GM12878 (cell line): ENCODE results near the gene CCNG1. TPM values are rescaled to one million over a fixed set of nuclear protein-coding genes. Genes with fewer than 3 reads are reported as not detected.

Experiments used
- ATAC-seq: fragments of 200-7000 bp; cut with Tn5 transposase; 3 replicates; pipeline ENCODE4 v1.9.1; 2020; ENCODE audit warnings: mild to moderate bottlenecking, moderate library complexity
- BruUV-seq: library from RNA; stranded (reverse); fragments of 400-500 nt; replicated peaks from 2 replicates; lab custom pipeline; 2021; lab: Mats Ljungman, UMichigan
- CTCF ChIA-PET: fragments of 300-600 bp; sonication (Branson Sonifier 250); formaldehyde crosslinking; extraction: SDS; loops from one replicate; lab custom pipeline; 2021; ENCODE audit warnings: inconsistent platforms; lab: Yijun Ruan, JAX
- POLR2A ChIA-PET: fragments of 350-600 bp; formaldehyde crosslinking; extraction: SDS; loops from one replicate; lab custom pipeline; 2021; ENCODE audit warnings: inconsistent platforms; lab: Charles Lee
- RAD21 ChIA-PET: fragments of 300-600 bp; sonication (Branson Sonifier 250); formaldehyde crosslinking; loops from one replicate; lab custom pipeline; 2023; ENCODE audit warnings: antibody characterized with exemption; ENCODE audit not compliant: unreplicated experiment; lab: Charles Lee
- SMC1A ChIA-PET: fragments of 300-600 bp; sonication (Branson Sonifier 250); formaldehyde crosslinking; loops from one replicate; lab custom pipeline; 2023; ENCODE audit not compliant: unreplicated experiment, uncharacterized antibody; lab: Charles Lee
- DNase-seq: peaks from one replicate; pipeline ENCODE4 v3.0.0-alpha.2; 2011; ENCODE audit warnings: low read depth, low spot score
- FAIRE-seq: peaks from 3 replicates; lab custom pipeline; 2011; peaks lifted over from hg19 to GRCh38; lab: Jason Lieb, UNC
- H2AFZ ChIP-seq: 2 replicates; pipeline ENCODE4 v1.6.0; 2011; ENCODE audit warnings: low read depth, low read length, control low read depth; ENCODE audit not compliant: control insufficient read depth
- H3K27ac ChIP-seq: 2 replicates; pipeline ENCODE4 v1.5.1; 2011; ENCODE audit warnings: control low read depth; ENCODE audit not compliant: control insufficient read depth, insufficient read depth
- H3K27me3 ChIP-seq, 2 experiments: replicated peaks in 1 of 2; 2 replicates each; pipeline versions ENCODE4 v1.6.0 to v1.6.1; 2011; ENCODE audit warnings: low read length in 1 of 2; ENCODE audit not compliant: control insufficient read depth in 2 of 2, insufficient read depth in 2 of 2
- H3K36me3 ChIP-seq, 2 experiments: 2 replicates each; pipeline ENCODE4 v1.5.1; 2011; ENCODE audit warnings: low read length in 1 of 2; ENCODE audit not compliant: control insufficient read depth in 2 of 2, insufficient read depth in 2 of 2
- H3K4me1 ChIP-seq: 2 replicates; pipeline ENCODE4 v1.6.1; 2011; ENCODE audit warnings: mild to moderate bottlenecking, low read length, moderate library complexity, mixed read lengths; ENCODE audit not compliant: control insufficient read depth, insufficient read depth
- H3K4me2 ChIP-seq: 2 replicates; pipeline ENCODE4 v1.6.0; 2011; ENCODE audit warnings: control low read depth; ENCODE audit not compliant: control insufficient read depth, insufficient read depth
- H3K4me3 ChIP-seq: fragments of 200-600 bp; sonication (generic); 2 replicates; pipeline ENCODE4 v1.5.1; 2016
- H3K79me2 ChIP-seq: 2 replicates; pipeline ENCODE4 v1.6.0; 2011; ENCODE audit warnings: low read length; ENCODE audit not compliant: control insufficient read depth, insufficient read depth
- H3K9ac ChIP-seq: 2 replicates; pipeline ENCODE4 v1.8.0; 2011; ENCODE audit warnings: low read length, control low read depth, mixed read lengths; ENCODE audit not compliant: control insufficient read depth, insufficient read depth
- H3K9me3 ChIP-seq: replicated peaks from 3 replicates; pipeline ENCODE4 v1.5.1; 2011; ENCODE audit warnings: mild to moderate bottlenecking, low read length; ENCODE audit not compliant: control insufficient read depth, insufficient read depth
- H4K20me1 ChIP-seq: 2 replicates; pipeline ENCODE4 v1.6.0; 2011; ENCODE audit not compliant: control insufficient read depth, insufficient read depth
- CBFB ChIP-seq: IDR thresholded peaks from 2 replicates; pipeline ENCODE4 v1.6.1; 2016; ENCODE audit warnings: antibody characterized with exemption, low read depth
- CHD1 ChIP-seq: IDR thresholded peaks from 2 replicates; pipeline ENCODE4 v1.6.1; 2012; ENCODE audit warnings: low read depth, low read length, improper control_type of control experiment
- DPF2 ChIP-seq: fragments of 450-650 bp; IDR thresholded peaks from 2 replicates; pipeline ENCODE4 v1.6.1; 2017; ENCODE audit warnings: mild to moderate bottlenecking
- MTA3 ChIP-seq: IDR thresholded peaks from 2 replicates; pipeline ENCODE4 v1.6.1; 2012; ENCODE audit warnings: low read length, inconsistent platforms, borderline replicate concordance
- NRF1 ChIP-seq: conservative IDR thresholded peaks from 2 replicates; pipeline ENCODE4 v1.6.1; 2011; ENCODE audit warnings: mild to moderate bottlenecking, low read depth, low read length, improper control_type of control experiment
- STAT3 ChIP-seq: IDR thresholded peaks from 2 replicates; pipeline ENCODE4 v1.6.1; 2011; ENCODE audit warnings: low read depth, low read length, improper control_type of control experiment
- SUPT20H ChIP-seq: IDR thresholded peaks from 2 replicates; pipeline ENCODE4 v1.6.1; 2011; ENCODE audit warnings: low read depth, mild to moderate bottlenecking, low read length, moderate library complexity, borderline replicate concordance; ENCODE audit not compliant: control insufficient read depth
- ZSCAN29 ChIP-seq: fragments of 450-650 bp; IDR thresholded peaks from 2 replicates; pipeline ENCODE4 v1.6.1; 2017; ENCODE audit warnings: mild to moderate bottlenecking, moderate library complexity
- WGBS: methylation state at CpG from one replicate; pipeline ENCODE4 v1.1.6; 2016; ENCODE audit warnings: low lambda C conversion rate; ENCODE audit not compliant: insufficient replicate concordance, insufficient coverage; ENCODE audit errors: missing lambda C conversion rate; 5-methylcytosine and 5-hydroxymethylcytosine counted together
- in situ Hi-C: fragments of 300-500 bp; cut with MboI; formaldehyde crosslinking; loops from 9 replicates; pipeline ENCODE4 v1.14.3; 2018; ENCODE audit warnings: mixed read lengths
- intact Hi-C: fragments of 100-400 bp; cut with micrococcal nuclease; formaldehyde crosslinking; loops from one replicate; pipeline ENCODE4 v1.14.2; 2022; ENCODE audit not compliant: unreplicated experiment
- polyA plus RNA-seq, 11 experiments: library from polyadenylated mRNA; depleted of rRNA in 4 of 11; unstranded in 6 of 11; stranded (reverse) in 5 of 11; fragments of >200 nt; fragmentation: Nextera tagmentation in 4 of 11; fragmentation: Illumina TruSeq in 1 of 11; extraction: Ambion mirVana in 4 of 11; extraction: Trizol in 1 of 11; gene quantifications; 1 replicate in 1 of 11; 2 replicates in 10 of 11; pipeline versions ENCODE4 v1.2.1 to v1.2.3, GENCODE V29; 2011 to 2016; ENCODE audit warnings: inconsistent platforms in 2 of 11, missing spikeins in 2 of 11, low read depth in 1 of 11
- total RNA-seq, 4 experiments: library from RNA; depleted of rRNA in 3 of 4; stranded (reverse); fragments of >200 nt in 3 of 4; fragmentation: Illumina TruSeq in 1 of 4; extraction: Trizol in 1 of 4; gene quantifications; 2 replicates each; pipeline versions ENCODE4 v1.2.1 to v1.2.3, GENCODE V29; 2013 to 2021

The CCNG1 gene
- total and polyA plus RNA-seq, 10 of the 15 experiments (the other 5 are each of a cell fraction or from before 2014, with no cell fraction given) = 90.1 to 274 (median 200) TPM

DNA sequence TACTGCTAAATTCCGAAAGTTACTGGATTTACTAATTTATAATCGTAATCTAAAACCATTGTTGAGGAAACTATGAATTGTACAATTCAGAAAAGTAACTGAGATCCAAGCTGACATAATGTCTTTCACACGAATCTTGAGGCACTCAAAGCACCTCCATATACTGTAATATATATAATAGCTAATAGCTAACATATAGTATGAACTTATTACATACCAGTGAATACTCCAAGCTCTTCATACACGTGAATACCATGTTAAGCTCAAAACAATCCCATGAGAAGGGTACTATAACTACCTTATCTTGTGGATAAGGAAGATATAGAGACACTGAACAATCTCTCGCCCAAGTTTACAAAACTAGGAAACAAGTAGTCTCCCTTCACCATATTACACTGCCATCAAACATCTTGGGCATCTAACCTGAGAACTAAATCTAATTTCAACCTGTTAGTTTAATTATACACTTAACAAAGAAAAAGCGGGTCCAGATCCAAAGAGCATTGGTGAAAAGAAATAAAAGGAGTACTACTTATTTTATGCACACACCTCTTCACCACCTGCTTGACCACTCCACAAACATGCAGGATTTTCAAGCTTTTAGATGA, 21.5 kb downstream of the CCNG1 start:
- CTCF ChIA-PET = interaction anchor here (0.8 to 6.6 kb wide), 10 partner anchors 10 to 355 kb away, joined by 3 to 74 read pairs (median 7); partner anchors contain the start of genes CCNG1 and MAT2B
- DNase-seq (no peak), FAIRE-seq (no peak), ATAC-seq (no peak)
- Histone ChIP-seq H3K36me3 (peaks cover 0 to 5% of the 10 kb centered on the region in 2 experiments; a peak in 1 of 4 replicates), H3K27me3 (no peaks in the 10 kb centered on the region), H3K4me3 (peak overlapping the region; percentile 88), H3K9ac (peak overlapping the region; percentile 96), H4K20me1 (no peaks in the 10 kb centered on the region), H3K79me2 (peaks cover 63% of the 10 kb centered on the region), H3K4me1 (no peaks in the 10 kb centered on the region), H2AFZ (peak overlapping the region; percentile 28; the same call in 1 of the 2 replicates), H3K4me2 (peak overlapping the region; percentile 49), H3K9me3 (no peaks in the 10 kb centered on the region; the same call in 2 of the 3 replicates), H3K27ac (peak overlapping the region; percentile 99)
- RAD21 ChIA-PET = interaction anchor here (0.9 to 6.2 kb wide), 5 partner anchors 9 to 50 kb away, joined by 3 to 78 read pairs (median 4); partner anchors contain the start of genes CCNG1 and MAT2B
- 8% methylated on average over 6 of the region's 6 CpGs for WGBS
- intact Hi-C loops (loop anchor here (1.0 kb wide), 1 partner anchor 19 kb away; no protein-coding TSS in a partner anchor), in situ Hi-C loops (no loop called here)
- POLR2A ChIA-PET = interaction anchor here (0.7 to 9.1 kb wide), 11 partner anchors 10 to 51 kb away, joined by 3 to 181 read pairs (median 5); partner anchors contain the start of genes CCNG1 and MAT2B
- SMC1A ChIA-PET = interaction anchor here (0.7 to 9.3 kb wide), 9 partner anchors 9 to 49 kb away, joined by 3 to 142 read pairs (median 5); partner anchors contain the start of genes CCNG1 and MAT2B
- no TSS peak for BruUV-seq
- TF ChIP-seq CHD1 (no peak), SUPT20H (no peak), STAT3 (no peak), NRF1 (no peak), CBFB (no peak), MTA3 (no peak), ZSCAN29 (no peak), DPF2 (no peak)
